PC-3 (cell line): Measurements from ENCODE around the gene CBFA2T2.

Source experiments
- EZH2phosphoT487 ChIP-seq: fragments of 300-600 bp; sonication (generic); IDR thresholded peaks from 2 replicates; pipeline ENCODE4 v1.6.1; 2018; ENCODE audit warnings: mild to moderate bottlenecking, antibody characterized with exemption, low read length, borderline replicate concordance
- TF ChIP-seq, protein P1 (sequence below): fragments of 300-600 bp; sonication (generic); conservative IDR thresholded peaks from 2 replicates; pipeline ENCODE4 v1.5.1; 2017; ENCODE audit warnings: antibody characterized with exemption, low read depth, mild to moderate bottlenecking, low read length

DNA sequence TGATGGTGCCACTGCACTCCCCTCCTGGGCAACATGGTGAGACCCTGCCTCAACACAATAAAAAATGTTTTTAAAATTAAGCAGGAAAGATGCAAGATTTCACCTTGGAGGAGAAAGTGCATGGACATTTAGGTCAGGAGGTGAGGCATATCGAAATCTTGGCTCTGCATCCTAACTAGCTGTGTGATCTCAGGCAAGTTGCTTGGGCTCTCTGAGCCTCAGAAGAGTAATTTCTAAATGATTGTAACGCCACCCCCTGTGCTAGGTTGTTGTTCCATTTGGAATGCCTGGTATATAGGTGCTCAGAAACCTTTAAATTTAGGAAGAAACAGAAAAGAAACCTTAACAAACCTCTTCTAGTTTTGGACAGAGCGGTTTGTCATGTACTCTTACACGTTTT is 136.3 kb downstream of the CBFA2T2 start:
- no peak for TF ChIP-seq EZH2phosphoT487
- TF ChIP-seq, protein P1, sequence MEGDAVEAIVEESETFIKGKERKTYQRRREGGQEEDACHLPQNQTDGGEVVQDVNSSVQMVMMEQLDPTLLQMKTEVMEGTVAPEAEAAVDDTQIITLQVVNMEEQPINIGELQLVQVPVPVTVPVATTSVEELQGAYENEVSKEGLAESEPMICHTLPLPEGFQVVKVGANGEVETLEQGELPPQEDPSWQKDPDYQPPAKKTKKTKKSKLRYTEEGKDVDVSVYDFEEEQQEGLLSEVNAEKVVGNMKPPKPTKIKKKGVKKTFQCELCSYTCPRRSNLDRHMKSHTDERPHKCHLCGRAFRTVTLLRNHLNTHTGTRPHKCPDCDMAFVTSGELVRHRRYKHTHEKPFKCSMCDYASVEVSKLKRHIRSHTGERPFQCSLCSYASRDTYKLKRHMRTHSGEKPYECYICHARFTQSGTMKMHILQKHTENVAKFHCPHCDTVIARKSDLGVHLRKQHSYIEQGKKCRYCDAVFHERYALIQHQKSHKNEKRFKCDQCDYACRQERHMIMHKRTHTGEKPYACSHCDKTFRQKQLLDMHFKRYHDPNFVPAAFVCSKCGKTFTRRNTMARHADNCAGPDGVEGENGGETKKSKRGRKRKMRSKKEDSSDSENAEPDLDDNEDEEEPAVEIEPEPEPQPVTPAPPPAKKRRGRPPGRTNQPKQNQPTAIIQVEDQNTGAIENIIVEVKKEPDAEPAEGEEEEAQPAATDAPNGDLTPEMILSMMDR: no peak
